ENCODE data around the gene WDR70. TPM values are rescaled to one million over a fixed set of nuclear protein-coding genes. Genes with fewer than 3 reads are reported as not detected.

The WDR70 gene
- total RNA-seq, 1 experiment from 2014 or later = 35.0 TPM

GRCh38 chr5:37735649-37736347, 356.7 kb downstream of the WDR70 start:
- no peak for ATAC-seq
- Mint-ChIP-seq H3K4me1 (no peaks in the 10 kb centered on the region), H3K27ac (no peak overlapping the region), H3K27me3 (ENCODE audit: low read depth) (no peaks in the 10 kb centered on the region), H3K4me3 (no peak overlapping the region), H3K36me3 (no peaks in the 10 kb centered on the region), H3K9me3 (no peaks in the 10 kb centered on the region)
- CTCF ChIA-PET = interaction anchor here (1.0 to 2.1 kb wide), 2 partner anchors 9 to 12 kb away, joined by 4 to 23 read pairs; no protein-coding TSS in a partner anchor
- POLR2A ChIA-PET = no interaction called here
- TF ChIP-seq NR3C1 (CRISPR knock-in tag; conservative IDR thresholded peaks at IDR 0.05; ENCODE audit: low read depth) (no peak), IRF2 (CRISPR knock-in tag; IDR thresholded peaks at IDR 0.05; ENCODE audit: borderline replicate concordance, low read depth) (no peak), GABPB1 (CRISPR knock-in tag; IDR thresholded peaks at IDR 0.05) (no peak), ZNF138 (CRISPR knock-in tag; conservative IDR thresholded peaks at IDR 0.05) (no peak), ZMAT4 (CRISPR knock-in tag; IDR thresholded peaks at IDR 0.05) (no peak), SP1 (CRISPR knock-in tag; conservative IDR thresholded peaks at IDR 0.05) (no peak), CREB1 (CRISPR knock-in tag; IDR thresholded peaks at IDR 0.05) (no peak), RELA (CRISPR knock-in tag; IDR thresholded peaks at IDR 0.05; ENCODE audit: borderline replicate concordance) (no peak), ATF6 (CRISPR knock-in tag; IDR thresholded peaks at IDR 0.05) (no peak), IRF1 (CRISPR knock-in tag; IDR thresholded peaks at IDR 0.05) (no peak), ZNF512 (CRISPR knock-in tag; IDR thresholded peaks at IDR 0.05; ENCODE audit: borderline replicate concordance) (no peak)
- DNase-seq (ENCODE audit: low spot score) = no peak

GRCh38 chr5:37736397-37736796, 357.3 kb downstream of the WDR70 start:
- CTCF ChIA-PET = interaction anchor here (2.1 kb wide), 1 partner anchor 12 kb away, joined by 23 read pairs; no protein-coding TSS in a partner anchor
- TF ChIP-seq ATF1 (CRISPR knock-in tag; IDR thresholded peaks at IDR 0.05) (no peak), SMAD3 (CRISPR knock-in tag; IDR thresholded peaks at IDR 0.05; ENCODE audit: borderline replicate concordance) (no peak), ZNF281 (CRISPR knock-in tag; IDR thresholded peaks at IDR 0.05) (no peak), ARID4B (CRISPR knock-in tag; IDR thresholded peaks at IDR 0.05; ENCODE audit: borderline replicate concordance) (no peak), PRRX2 (CRISPR knock-in tag; IDR thresholded peaks at IDR 0.05) (no peak), ZSCAN18 (CRISPR knock-in tag; IDR thresholded peaks at IDR 0.05) (no peak)

More at GRCh38 chr5:37736397-37736796, 357.3 kb downstream of the WDR70 start:
- Mint-ChIP-seq H3K4me1 (no peaks in the 10 kb centered on the region), H3K27me3 (ENCODE audit: low read depth) (no peaks in the 10 kb centered on the region), H3K9me3 (peaks cover 3% of the 10 kb centered on the region), H3K36me3 (peaks cover 2% of the 10 kb centered on the region), H3K4me3 (no peak overlapping the region), H3K27ac (no peak overlapping the region)
- ATAC-seq (no peak), DNase-seq (ENCODE audit: low spot score) (no peak)
- POLR2A ChIA-PET = no interaction called here

Data from WTC11 (cell line).